GM10266 (cell line): ENCODE data around the gene AKAP10.

ENCODE experiments used
- DNase-seq: peaks from one replicate; pipeline ENCODE4 v3.0.0; 2012; ENCODE audit errors: extremely low spot score
- CTCF ChIP-seq: IDR thresholded peaks from 2 replicates; pipeline ENCODE4 v1.5.1; 2012; ENCODE audit warnings: mild to moderate bottlenecking, low read depth; ENCODE audit not compliant: control insufficient read depth, insufficient read depth; ENCODE audit errors: missing control alignments

Gene AKAP10

DNA sequence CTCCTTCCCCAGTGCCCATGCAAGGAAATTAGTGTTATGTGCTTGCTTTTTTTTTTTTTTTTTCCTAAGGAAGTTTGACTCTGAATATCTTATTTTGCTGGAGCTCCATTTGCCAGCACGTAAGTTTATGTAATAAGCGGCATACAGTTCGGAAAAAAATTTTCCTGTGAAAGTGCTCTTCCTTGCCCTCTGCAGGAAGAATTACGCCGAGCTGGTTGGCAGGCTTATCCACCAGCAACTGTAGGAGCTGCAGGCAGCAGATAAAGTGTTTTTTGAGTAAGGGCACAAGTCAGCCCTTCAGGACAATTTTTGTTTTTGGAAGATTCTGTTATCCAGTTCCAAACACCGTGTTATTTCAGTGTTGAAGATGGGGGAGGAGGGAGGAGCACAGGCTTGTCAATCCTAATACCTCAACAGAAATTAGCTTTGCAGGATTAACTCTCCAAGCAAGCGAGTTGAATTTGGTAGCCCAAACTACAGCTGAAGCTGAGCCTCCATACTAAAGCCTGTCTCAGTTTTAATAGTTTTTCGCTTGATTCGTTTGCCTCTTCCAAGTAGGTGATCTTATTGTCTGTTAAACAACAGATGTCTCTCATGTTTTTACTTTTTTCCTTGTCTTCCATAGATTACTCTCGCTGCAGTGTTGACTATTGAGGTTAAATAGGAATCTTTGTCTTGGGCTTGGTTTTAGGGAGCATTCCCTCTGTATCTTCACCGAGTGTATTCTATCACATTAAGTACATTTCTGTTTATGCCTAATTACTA lies 32.7 kb upstream of the AKAP10 start:
- no peak for DNase-seq
- no peak for TF ChIP-seq CTCF

DNA sequence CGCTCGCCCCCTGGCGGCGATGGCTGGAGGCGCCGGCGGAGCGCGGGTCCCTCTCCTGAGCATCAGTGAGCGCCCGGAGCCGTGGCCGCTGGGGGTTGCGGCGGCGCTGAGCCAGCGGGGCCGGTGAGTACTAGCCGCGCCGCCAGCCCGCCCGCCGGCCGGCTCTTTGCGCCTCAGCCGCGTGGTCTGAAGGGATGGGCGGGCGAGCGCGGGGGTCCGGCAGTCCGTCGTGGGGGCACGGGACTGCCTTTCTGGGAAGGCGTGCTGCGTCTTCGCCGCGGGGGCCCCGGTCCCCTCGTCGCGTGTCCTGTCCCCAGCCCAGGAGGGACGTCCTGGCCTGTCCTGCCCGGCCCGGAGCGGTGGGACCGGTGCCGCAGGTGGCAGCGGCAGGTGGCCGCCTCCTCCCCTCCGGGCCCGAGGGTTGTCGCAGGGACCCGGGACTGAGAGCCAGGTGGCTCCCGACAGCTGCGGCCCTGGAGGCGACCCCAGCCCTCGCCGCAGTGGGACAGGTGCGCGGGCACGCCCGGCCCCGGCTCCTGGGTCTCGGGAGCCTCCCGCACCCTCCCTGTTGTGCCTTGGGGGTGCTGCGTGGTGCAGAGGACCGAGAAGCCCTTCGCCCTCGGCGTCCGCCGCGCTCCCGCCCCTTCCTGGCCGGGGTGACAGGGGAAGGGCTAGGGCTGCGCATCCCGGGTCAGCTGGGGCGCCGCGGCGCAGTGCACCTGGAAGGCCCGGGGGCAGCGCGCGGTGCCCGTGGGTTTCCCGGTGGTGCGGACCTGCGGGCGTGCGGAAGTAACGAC lies 31.9 kb upstream of the AKAP10 start, which contains the start of gene SPECC1:
Gene SPECC1 (plus strand): TSS at position 58 of the 797 bp plus-strand sequence. CDS start 87,293 bp downstream, outside the sequence.
- TF ChIP-seq CTCF, result peak; percentile 97
- DNase-seq, result peak; percentile 94

- no peak for TF ChIP-seq CTCF
- no peak for DNase-seq
These were observed 31.3 kb upstream of the AKAP10 start for GRCh38 chr17:20009052-20009301.

DNA sequence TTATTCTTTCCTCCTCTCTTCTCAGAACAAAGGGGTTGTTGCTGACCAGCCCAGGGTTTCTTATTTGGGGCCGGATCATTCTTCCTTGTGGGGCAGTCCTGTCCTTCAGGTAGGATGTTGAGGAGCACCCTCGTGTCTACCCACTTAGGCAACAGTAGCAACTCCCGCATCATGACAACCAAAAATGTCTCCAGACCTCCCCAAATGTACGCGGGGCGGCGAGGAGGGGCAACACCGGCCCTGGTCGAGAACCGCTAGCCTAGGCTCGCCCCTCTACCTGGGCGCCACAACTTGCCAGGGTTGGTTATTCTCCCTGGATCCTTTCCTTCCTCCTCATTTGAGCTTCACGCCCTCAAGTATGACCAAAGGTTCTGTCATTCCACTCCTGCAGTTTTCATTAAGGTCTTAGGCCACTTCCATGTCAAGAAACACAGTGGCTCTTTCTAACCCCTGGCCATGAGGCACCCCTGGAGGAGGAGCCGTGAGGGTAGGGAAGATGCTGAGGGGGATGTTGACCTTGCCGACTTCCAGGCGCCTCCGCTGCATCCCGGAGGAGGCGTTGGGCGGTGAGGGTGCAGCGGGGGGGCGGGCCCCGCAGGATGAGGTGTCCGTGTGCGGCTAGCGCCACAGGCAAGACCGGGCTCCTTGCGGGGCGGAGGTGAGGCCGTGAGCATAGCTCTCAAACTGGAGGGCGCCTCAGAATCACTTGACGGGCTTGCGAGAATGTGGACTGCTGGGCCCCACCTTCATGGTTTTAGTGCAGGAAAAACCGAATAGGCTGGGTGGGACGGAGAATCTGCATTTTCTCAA lies 30.8 kb upstream of the AKAP10 start:
- TF ChIP-seq CTCF, result no peak
- DNase-seq, result peak; percentile 27

- no peak for TF ChIP-seq CTCF
- DNase-seq, result no peak
These were observed 18.9 kb upstream of the AKAP10 start for GRCh38 chr17:19996502-19996901.

GRCh38 chr17:19996086-19996485 lies 18.5 kb upstream of the AKAP10 start:
- TF ChIP-seq CTCF, result no peak
- DNase-seq, result no peak
